ENCODE data around the gene PDZD2.

GRCh38 chr5:31982027-31982426 lies 343.1 kb downstream of the PDZD2 start:
- TF ChIP-seq CTCF (IDR thresholded peaks at IDR 0.05) (no peak), POLR2A (IDR thresholded peaks at IDR 0.05) (no peak), EP300 (IDR thresholded peaks at IDR 0.05) (no peak), POLR2AphosphoS5 (IDR thresholded peaks at IDR 0.05) (no peak)

All from sigmoid colon (tissue), 4 donors.